WI38 (cell line): ENCODE data around the gene EEF2K.

ENCODE experiments used
- H3K4me3 ChIP-seq: 2 replicates; pipeline ENCODE4 v1.5.1; 2011; ENCODE audit warnings: low read depth, mild to moderate bottlenecking, control low read depth, low read length
- TF ChIP-seq, protein P1 (sequence below): IDR thresholded peaks from 2 replicates; pipeline ENCODE4 v1.5.1; 2012; ENCODE audit warnings: low read depth, mild to moderate bottlenecking, control low read depth, low read length

EEF2K gene

DNA sequence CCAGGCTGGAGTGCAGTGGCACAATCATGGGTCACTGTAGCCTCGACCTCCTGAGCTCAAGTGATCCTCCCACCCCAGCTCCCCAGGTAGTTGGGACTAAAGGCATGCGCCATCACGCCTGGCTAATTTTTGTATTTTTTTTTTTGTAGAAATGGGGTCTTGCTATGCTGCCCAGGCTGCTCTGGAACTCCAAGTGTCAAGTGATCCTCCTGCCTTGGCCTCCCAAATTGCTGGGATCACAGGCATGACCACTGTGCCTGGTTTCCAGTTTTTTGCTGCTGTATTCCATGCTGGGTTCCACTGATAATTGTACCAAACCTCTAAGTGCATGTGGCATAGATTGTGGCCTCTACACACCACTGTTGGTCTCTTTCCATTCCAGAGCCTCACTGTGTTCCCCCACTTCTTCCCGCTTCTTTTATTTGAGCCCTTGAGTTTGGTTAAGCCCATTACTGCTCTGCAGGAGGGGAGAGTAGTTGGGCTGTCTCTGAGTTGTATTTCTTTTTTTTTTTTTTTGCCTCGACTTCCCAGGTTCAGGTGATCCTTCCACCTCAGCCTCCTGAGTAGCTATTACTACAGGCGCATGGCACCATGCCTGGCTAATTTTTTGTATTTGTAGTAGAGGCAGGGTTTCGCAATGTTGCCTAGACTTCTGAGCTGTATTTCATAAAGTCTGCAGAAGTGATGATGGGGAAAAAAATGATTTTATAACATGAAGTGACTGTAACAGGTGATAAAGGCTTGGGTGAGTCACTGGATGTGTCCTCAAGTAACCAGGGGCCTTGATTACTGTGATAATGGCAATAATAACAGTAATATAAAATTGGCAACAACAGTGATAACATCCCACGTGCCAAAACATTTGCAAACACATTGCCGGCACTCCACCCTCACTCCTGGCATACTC lies 30.0 kb downstream of the EEF2K start:
- TF ChIP-seq, protein P1, sequence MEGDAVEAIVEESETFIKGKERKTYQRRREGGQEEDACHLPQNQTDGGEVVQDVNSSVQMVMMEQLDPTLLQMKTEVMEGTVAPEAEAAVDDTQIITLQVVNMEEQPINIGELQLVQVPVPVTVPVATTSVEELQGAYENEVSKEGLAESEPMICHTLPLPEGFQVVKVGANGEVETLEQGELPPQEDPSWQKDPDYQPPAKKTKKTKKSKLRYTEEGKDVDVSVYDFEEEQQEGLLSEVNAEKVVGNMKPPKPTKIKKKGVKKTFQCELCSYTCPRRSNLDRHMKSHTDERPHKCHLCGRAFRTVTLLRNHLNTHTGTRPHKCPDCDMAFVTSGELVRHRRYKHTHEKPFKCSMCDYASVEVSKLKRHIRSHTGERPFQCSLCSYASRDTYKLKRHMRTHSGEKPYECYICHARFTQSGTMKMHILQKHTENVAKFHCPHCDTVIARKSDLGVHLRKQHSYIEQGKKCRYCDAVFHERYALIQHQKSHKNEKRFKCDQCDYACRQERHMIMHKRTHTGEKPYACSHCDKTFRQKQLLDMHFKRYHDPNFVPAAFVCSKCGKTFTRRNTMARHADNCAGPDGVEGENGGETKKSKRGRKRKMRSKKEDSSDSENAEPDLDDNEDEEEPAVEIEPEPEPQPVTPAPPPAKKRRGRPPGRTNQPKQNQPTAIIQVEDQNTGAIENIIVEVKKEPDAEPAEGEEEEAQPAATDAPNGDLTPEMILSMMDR, result no peak

DNA sequence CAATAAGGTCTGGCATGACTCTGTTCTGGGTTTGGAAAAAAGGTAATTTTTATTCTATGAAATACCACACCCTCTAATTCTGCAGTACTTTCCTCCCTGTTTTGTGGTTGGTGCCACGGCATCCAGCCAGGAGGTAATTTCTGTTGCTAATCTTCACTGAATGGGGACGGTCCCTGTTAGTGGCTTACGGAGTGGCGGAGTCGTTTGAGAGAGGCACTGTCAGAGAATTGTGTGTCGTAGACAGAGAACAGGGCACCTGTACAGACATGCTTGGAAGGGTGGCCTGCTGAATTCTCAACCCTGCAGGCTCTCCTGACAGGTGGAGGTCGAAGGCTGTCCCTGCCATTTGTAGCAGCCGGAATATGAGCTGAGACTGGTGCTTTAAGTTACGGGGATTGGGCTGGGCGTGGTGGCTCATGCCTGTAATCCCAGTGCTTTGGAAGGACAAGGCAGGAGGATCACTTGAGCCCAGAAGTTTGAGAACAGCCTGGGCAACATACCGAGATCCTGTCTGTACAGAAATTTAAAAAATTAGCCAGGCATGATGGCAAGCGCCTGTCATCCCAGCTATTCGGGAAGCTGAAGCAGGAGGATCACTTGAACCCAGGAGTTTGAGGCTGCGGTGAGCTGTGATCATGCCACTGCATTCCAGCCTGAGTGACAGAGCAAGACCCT lies 33.2 kb downstream of the EEF2K start:
- TF ChIP-seq, protein P1, result no peak
- H3K4me3 ChIP-seq, result no peak overlapping the region

More for the DNA sequence above, 30.0 kb downstream of the EEF2K start:
- H3K4me3 ChIP-seq, result no peak overlapping the region

DNA sequence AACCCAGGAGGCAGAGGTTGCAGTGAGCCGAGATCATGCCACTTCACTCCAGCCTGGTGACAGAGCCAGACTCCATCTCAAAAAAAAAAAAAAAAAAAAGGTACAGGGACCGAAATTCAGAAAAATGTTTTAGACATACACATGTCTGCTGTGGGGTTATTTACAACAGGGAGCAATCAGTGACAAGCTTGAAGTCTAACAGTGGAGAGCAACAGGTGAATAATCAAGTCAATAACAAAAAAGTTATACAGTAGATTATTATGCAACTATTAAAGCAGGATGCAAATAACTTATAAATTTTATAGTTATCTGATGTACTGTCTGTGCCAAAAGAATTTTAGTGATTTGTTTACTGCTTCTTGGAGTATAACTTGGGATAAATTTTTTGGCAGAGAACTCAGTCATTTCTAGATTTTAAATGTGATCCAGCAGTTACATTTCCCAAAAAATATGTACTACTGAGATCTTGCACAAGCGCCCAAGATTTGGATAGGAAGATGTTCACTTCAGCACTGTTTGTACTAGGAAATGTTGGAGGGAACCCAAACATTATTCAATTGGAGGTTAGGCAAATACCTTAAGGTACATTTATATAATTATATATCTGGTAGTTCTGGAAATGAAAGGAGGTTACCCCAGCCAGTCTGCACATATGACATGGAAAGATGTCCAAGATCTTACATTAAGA lies 34.1 kb downstream of the EEF2K start:
- TF ChIP-seq, protein P1, result no peak
- H3K4me3 ChIP-seq, result no peak overlapping the region

DNA sequence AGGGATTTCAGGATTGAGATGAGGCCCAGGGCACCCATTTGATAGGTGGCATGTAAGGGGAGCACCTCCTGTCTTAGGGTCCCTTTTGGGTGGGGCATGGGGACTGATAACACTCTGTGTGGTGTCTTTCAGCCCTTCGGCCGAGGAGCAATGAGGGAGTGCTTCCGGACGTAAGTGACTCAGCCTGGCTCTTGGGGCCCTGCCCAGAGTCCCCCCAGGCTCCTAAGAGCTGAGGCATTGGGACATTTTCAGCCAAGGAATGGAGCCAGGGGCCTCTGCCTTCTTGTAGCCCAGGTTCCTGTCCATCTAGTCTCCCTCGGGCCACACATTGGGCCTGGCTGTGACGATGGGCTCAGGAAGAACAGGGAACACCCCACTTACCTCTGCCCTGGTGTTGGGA lies 44.4 kb downstream of the EEF2K start:
- no peak overlapping the region for H3K4me3 ChIP-seq
- TF ChIP-seq, protein P1, result no peak

DNA sequence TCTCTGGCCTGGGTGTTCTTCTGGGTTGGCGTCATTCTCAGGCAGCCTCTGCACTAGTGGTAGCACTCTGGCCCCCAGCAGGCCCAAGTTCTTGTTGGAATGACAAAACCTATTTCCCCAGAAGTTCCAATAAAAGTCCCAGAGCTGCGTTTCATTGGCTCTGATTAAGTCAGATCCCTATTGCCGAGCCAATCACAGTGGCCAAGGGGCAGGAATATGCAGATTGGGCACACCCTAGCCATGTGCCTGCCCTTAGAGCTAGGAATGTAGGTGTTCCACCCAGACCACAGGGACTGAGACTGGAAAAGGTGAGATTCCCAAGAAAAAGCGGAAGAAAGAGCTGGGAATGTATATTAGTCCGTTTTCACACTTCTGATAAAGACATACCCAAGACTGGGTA lies 46.2 kb downstream of the EEF2K start:
- no peak overlapping the region for H3K4me3 ChIP-seq
- TF ChIP-seq, protein P1, result no peak

DNA sequence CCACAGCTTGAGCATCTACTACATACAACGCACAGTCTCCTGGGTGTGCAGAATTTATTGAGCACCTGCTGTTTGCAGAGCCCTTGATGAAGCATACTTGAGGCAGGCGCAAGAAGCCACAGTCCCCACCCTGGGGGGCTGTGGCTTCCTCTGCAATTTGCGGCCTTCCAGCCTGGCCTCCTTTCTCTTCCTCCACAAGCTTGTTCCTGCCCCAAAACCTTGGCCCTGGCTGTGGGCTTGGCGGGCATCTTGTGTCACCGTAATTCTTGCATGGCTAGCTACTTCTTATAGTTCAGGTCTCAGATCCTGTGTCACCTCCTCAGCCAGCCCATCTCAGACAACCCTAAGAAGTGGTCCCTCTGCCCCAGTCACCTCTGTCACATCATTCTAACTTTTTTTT lies 47.2 kb downstream of the EEF2K start:
- no peak overlapping the region for H3K4me3 ChIP-seq
- TF ChIP-seq, protein P1, result no peak
